H1 (cell line): ENCODE data around the gene TMEM220. TPM values are rescaled to one million over a fixed set of nuclear protein-coding genes. Genes with fewer than 3 reads are reported as not detected.

Source experiments
- CTCF ChIA-PET: fragments of 300-600 bp; sonication (Branson Sonifier 250); formaldehyde crosslinking; loops from one replicate; lab custom pipeline; 2021; ENCODE audit not compliant: partially characterized antibody; lab: Charles Lee
- POLR2A ChIA-PET: fragments of 300-600 bp; sonication (Branson Sonifier 250); formaldehyde crosslinking; loops from one replicate; lab custom pipeline; 2021; ENCODE audit warnings: inconsistent platforms; ENCODE audit not compliant: partially characterized antibody; lab: Charles Lee
- DNase-seq, 2 experiments: peaks; one replicate each; pipeline versions ENCODE4 v3.0.0 to v3.0.0-alpha.2; 2010 to 2022; ENCODE audit warnings: low spot score in 2 of 2, low read depth in 1 of 2, mixed read lengths in 1 of 2
- FAIRE-seq: peaks from 2 replicates; lab custom pipeline; 2011; peaks lifted over from hg19 to GRCh38; lab: Jason Lieb, UNC
- H2AFZ ChIP-seq: 2 replicates; pipeline ENCODE4 v1.8.1; 2012; ENCODE audit warnings: low read length, inconsistent platforms
- H2AK5ac ChIP-seq: 2 replicates; pipeline ENCODE4 v1.6.1; 2013; ENCODE audit warnings: low read depth, low read length
- H2BK120ac ChIP-seq: replicated peaks from 2 replicates; pipeline ENCODE3; 2013; ENCODE audit warnings: low read depth, low read length, inconsistent platforms
- H2BK12ac ChIP-seq: 2 replicates; pipeline ENCODE4 v1.6.1; 2013; ENCODE audit warnings: low read depth, low read length
- H2BK15ac ChIP-seq: 2 replicates; pipeline ENCODE4 v1.6.1; 2013; ENCODE audit warnings: low read length
- H2BK20ac ChIP-seq: 2 replicates; pipeline ENCODE4 v1.6.1; 2013; ENCODE audit warnings: low read length
- H2BK5ac ChIP-seq: 2 replicates; pipeline ENCODE4 v1.6.1; 2013; ENCODE audit warnings: low read depth, low read length
- H3K14ac ChIP-seq: 2 replicates; pipeline ENCODE4 v1.6.1; 2013; ENCODE audit warnings: inconsistent platforms; ENCODE audit not compliant: insufficient read length
- H3K18ac ChIP-seq: 2 replicates; pipeline ENCODE4 v1.6.1; 2013; ENCODE audit warnings: low read length; ENCODE audit errors: extremely low read depth
- H3K23ac ChIP-seq: 2 replicates; pipeline ENCODE4 v1.6.1; 2013; ENCODE audit warnings: inconsistent platforms; ENCODE audit not compliant: insufficient read length
- H3K23me2 ChIP-seq: 2 replicates; pipeline ENCODE4 v1.6.1; 2013; ENCODE audit warnings: low read depth, low read length
- H3K27ac ChIP-seq: 2 replicates; pipeline ENCODE4 v1.6.1; 2011; ENCODE audit warnings: low read depth, low read length, inconsistent platforms
- H3K27me3 ChIP-seq, 4 experiments: replicated peaks in 1 of 4; 1 replicate in 1 of 4; 2 replicates in 3 of 4; pipeline versions ENCODE4 v1.6.1 to v1.8.1; 2011 to 2013; ENCODE audit warnings: low read length in 3 of 4, mild to moderate bottlenecking in 3 of 4, inconsistent platforms in 2 of 4, mixed read lengths in 2 of 4, moderate library complexity in 1 of 4; ENCODE audit not compliant: control insufficient read depth in 3 of 4, insufficient read depth in 3 of 4; ENCODE audit errors: extremely low read depth in 1 of 4
- H3K36me3 ChIP-seq, 4 experiments: 2 replicates each; pipeline versions ENCODE4 v1.6.1 to v1.8.1; 2011 to 2013; ENCODE audit warnings: mild to moderate bottlenecking in 4 of 4, low read length in 3 of 4, moderate library complexity in 2 of 4, control low read depth in 1 of 4, inconsistent platforms in 1 of 4; ENCODE audit not compliant: insufficient read depth in 4 of 4, control insufficient read depth in 2 of 4
- H3K4ac ChIP-seq: replicated peaks from 2 replicates; pipeline ENCODE3; 2013; ENCODE audit warnings: low read length, low read depth, mixed read lengths, inconsistent platforms; ENCODE audit not compliant: insufficient read length
- H3K4me1 ChIP-seq, 4 experiments: replicated peaks in 1 of 4; 1 replicate in 1 of 4; 2 replicates in 3 of 4; pipeline versions ENCODE4 v1.6.1 to v1.8.1; 2011 to 2013; ENCODE audit warnings: low read length in 3 of 4, inconsistent platforms in 2 of 4, mixed read lengths in 1 of 4; ENCODE audit not compliant: insufficient read depth in 4 of 4, control insufficient read depth in 3 of 4
- H3K4me2 ChIP-seq, 2 experiments: 2 replicates each; pipeline versions ENCODE4 v1.6.1 to v1.8.1; 2011 to 2013; ENCODE audit warnings: low read depth in 2 of 2, low read length in 2 of 2, control low read depth in 1 of 2, inconsistent platforms in 1 of 2, mild to moderate bottlenecking in 1 of 2; ENCODE audit not compliant: insufficient read depth in 1 of 2
- H3K4me3 ChIP-seq, 4 experiments: fragments of 200-600, 300-600 bp in 1 of 4; sonication (generic), shearing (Covaris generic), sonication (Bioruptor Twin) in 1 of 4; 2 replicates each; pipeline versions ENCODE4 v1.5.1 to v1.8.1; 2011 to 2016; ENCODE audit warnings: low read length in 4 of 4, low read depth in 3 of 4, control low read depth in 2 of 4, inconsistent platforms in 2 of 4, mild to moderate bottlenecking in 2 of 4, mixed read lengths in 1 of 4, moderate library complexity in 1 of 4; ENCODE audit not compliant: insufficient read depth in 2 of 4; ENCODE audit errors: extremely low read depth in 1 of 4
- H3K56ac ChIP-seq: replicated peaks from 2 replicates; pipeline ENCODE3; 2013; ENCODE audit warnings: low read depth, mild to moderate bottlenecking, mixed read lengths, low read length, inconsistent platforms; ENCODE audit not compliant: insufficient read length
- H3K79me1 ChIP-seq: 2 replicates; pipeline ENCODE4 v1.6.1; 2013; ENCODE audit warnings: low read depth, low read length, control low read depth
- H3K79me2 ChIP-seq, 2 experiments: 2 replicates each; pipeline versions ENCODE4 v1.6.1 to v1.8.1; 2012 to 2013; ENCODE audit warnings: low read length in 2 of 2, mild to moderate bottlenecking in 2 of 2, inconsistent platforms in 1 of 2; ENCODE audit not compliant: insufficient read depth in 2 of 2, control insufficient read depth in 1 of 2
- H3K9ac ChIP-seq, 4 experiments: replicated peaks in 1 of 4; 1 replicate in 1 of 4; 2 replicates in 3 of 4; pipeline versions ENCODE4 v1.6.1 to v1.8.1; 2011 to 2013; ENCODE audit warnings: low read depth in 3 of 4, low read length in 3 of 4, control low read depth in 2 of 4, mild to moderate bottlenecking in 2 of 4, moderate library complexity in 2 of 4, inconsistent platforms in 1 of 4; ENCODE audit errors: extremely low read depth in 1 of 4
- H3K9me3 ChIP-seq, 2 experiments: 2 replicates each; pipeline versions ENCODE4 v1.6.1 to v1.8.1; 2012 to 2013; ENCODE audit warnings: mild to moderate bottlenecking in 2 of 2, moderate library complexity in 2 of 2, control low read depth in 1 of 2, inconsistent platforms in 1 of 2, low read depth in 1 of 2, low read length in 1 of 2, mixed read lengths in 1 of 2; ENCODE audit not compliant: insufficient read depth in 2 of 2
- H4K20me1 ChIP-seq, 2 experiments: replicated peaks in 1 of 2; 2 replicates each; pipeline versions ENCODE3 to v1.8.1; 2011 to 2013; ENCODE audit warnings: inconsistent platforms in 2 of 2, low read length in 2 of 2, mild to moderate bottlenecking in 1 of 2; ENCODE audit not compliant: insufficient read depth in 2 of 2, control insufficient read depth in 1 of 2
- H4K5ac ChIP-seq: 2 replicates; pipeline ENCODE4 v1.6.1; 2013; ENCODE audit warnings: low read length, low read depth, mixed read lengths, inconsistent platforms; ENCODE audit not compliant: insufficient read length
- H4K8ac ChIP-seq: 2 replicates; pipeline ENCODE4 v1.8.0; 2013; ENCODE audit warnings: mild to moderate bottlenecking, moderate library complexity, low read length, inconsistent platforms; ENCODE audit not compliant: insufficient read depth; ENCODE audit errors: extremely low read depth
- H4K91ac ChIP-seq: replicated peaks from 2 replicates; pipeline ENCODE3; 2013; ENCODE audit warnings: low read length, mixed read lengths, inconsistent platforms; ENCODE audit not compliant: insufficient read length
- ATF3 ChIP-seq: IDR thresholded peaks from 2 replicates; pipeline ENCODE4 v1.6.1; 2011; ENCODE audit warnings: low read depth, mild to moderate bottlenecking, low read length; ENCODE audit not compliant: insufficient read depth
- BACH1 ChIP-seq: IDR thresholded peaks from 2 replicates; pipeline ENCODE4 v1.6.1; 2012; ENCODE audit warnings: low read length, improper control_type of control experiment
- CBX5 ChIP-seq: fragments of 300-800, 300-1000 bp; sonication (generic); IDR thresholded peaks from 2 replicates; pipeline ENCODE4 v1.7.1; 2016; ENCODE audit warnings: antibody characterized with exemption, low read length, low read depth
- HDAC6 ChIP-seq: IDR thresholded peaks from one replicate; pipeline ENCODE4 v1.7.1; 2012; ENCODE audit warnings: low read depth, mild to moderate bottlenecking, inconsistent platforms, low read length, moderate library complexity
- KDM4A ChIP-seq: IDR thresholded peaks from one replicate; pipeline ENCODE4 v1.7.1; 2012; ENCODE audit warnings: low read depth, mild to moderate bottlenecking, moderate library complexity, low read length, inconsistent platforms; ENCODE audit not compliant: severe bottlenecking
- RAD21 ChIP-seq, 2 experiments: IDR thresholded peaks in 1 of 2; conservative IDR thresholded peaks in 1 of 2; 2 replicates each; pipeline ENCODE4 v1.6.1; 2011; ENCODE audit warnings: low read depth in 2 of 2, low read length in 2 of 2, improper control_type of control experiment in 1 of 2, inconsistent platforms in 1 of 2, mild to moderate bottlenecking in 1 of 2, moderate library complexity in 1 of 2
- RBBP5 ChIP-seq: IDR thresholded peaks from 2 replicates; pipeline ENCODE4 v1.7.1; 2012; ENCODE audit warnings: low read depth, mild to moderate bottlenecking, inconsistent platforms, low read length, moderate library complexity, borderline replicate concordance
- SP1 ChIP-seq: IDR thresholded peaks from 2 replicates; pipeline ENCODE4 v1.6.1; 2011; ENCODE audit warnings: low read depth, low read length
- TCF12 ChIP-seq: IDR thresholded peaks from 2 replicates; pipeline ENCODE4 v1.6.1; 2011; ENCODE audit warnings: low read depth, mild to moderate bottlenecking, low read length
- YY1 ChIP-seq: IDR thresholded peaks from 2 replicates; pipeline ENCODE4 v1.6.1; 2011; ENCODE audit warnings: low read depth, mild to moderate bottlenecking, low read length
- WGBS, 2 experiments: shearing (Covaris generic) in 1 of 2; methylation state at CpG; one replicate each; pipeline versions ENCODE4 v1.1.6 to v1.1.7; 2013 to 2015; ENCODE audit warnings: low lambda C conversion rate in 2 of 2, mixed read lengths in 2 of 2, inconsistent platforms in 1 of 2, low coverage in 1 of 2, missing lambda C conversion rate in 1 of 2; ENCODE audit not compliant: insufficient replicate concordance in 2 of 2, insufficient coverage in 1 of 2, insufficient read length in 1 of 2; ENCODE audit errors: extremely low coverage in 1 of 2, missing lambda C conversion rate in 1 of 2; 5-methylcytosine and 5-hydroxymethylcytosine counted together
- polyA plus RNA-seq, 7 experiments: library from polyadenylated mRNA; depleted of rRNA in 3 of 7; stranded (reverse) in 5 of 7; unstranded in 2 of 7; fragments of >200 nt in 5 of 7; fragments of 200-250 nt in 2 of 7; gene quantifications; 1 replicate in 5 of 7; 2 replicates in 1 of 7; 4 replicates in 1 of 7; pipeline versions ENCODE4 v1.2.1 to v1.2.3, GENCODE V29; 2011 to 2013; ENCODE audit warnings: missing spikeins in 2 of 7, mixed read lengths in 2 of 7
- total RNA-seq: library from RNA; stranded (reverse); fragmentation: NEBNext Ultra II Directional; extraction: Animal tissue kit (Norgen Biotek cat#: 25700); gene quantifications from 2 replicates; pipeline ENCODE4 v1.2.1, GENCODE V29; 2021

The TMEM220 gene
- total and polyA plus RNA-seq, 2 of the 8 experiments (the other 6 are each of a cell fraction or from before 2014, with no cell fraction given): 3.8 to 4.1 TPM

- Histone ChIP-seq H3K23ac (no peak overlapping the region), H3K9me3 (no peaks in the 10 kb centered on the region), H4K20me1 (no peaks in the 10 kb centered on the region), H3K18ac (no peak overlapping the region), H3K27me3 (no peaks in the 10 kb centered on the region), H2BK120ac (no peak overlapping the region), H4K8ac (no peak overlapping the region), H3K4ac (no peak overlapping the region), H4K91ac (no peak overlapping the region), H3K14ac (no peak overlapping the region), H3K4me3 (no peak overlapping the region), H2BK5ac (no peak overlapping the region), H3K56ac (no peak overlapping the region), H2AFZ (no peak overlapping the region), H3K4me2 (no peak overlapping the region), H3K23me2 (no peaks in the 10 kb centered on the region; the same call in 1 of the 2 replicates), H3K79me1 (no peaks in the 10 kb centered on the region), H3K27ac (no peak overlapping the region), H4K5ac (no peak overlapping the region), H3K9ac (no peak overlapping the region), H2BK12ac (no peak overlapping the region), H3K79me2 (no peaks in the 10 kb centered on the region), H2BK15ac (no peak overlapping the region), H3K36me3 (no peaks in the 10 kb centered on the region), H2AK5ac (no peak overlapping the region), H3K4me1 (no peaks in the 10 kb centered on the region), H2BK20ac (no peak overlapping the region)
- POLR2A ChIA-PET: interaction anchor here (1.0 to 1.5 kb wide), 4 partner anchors 9 to 108 kb away, joined by 3 to 5 read pairs (median 4); no protein-coding TSS in a partner anchor
- CTCF ChIA-PET: interaction anchor here (0.6 to 8.1 kb wide), 41 partner anchors 11 to 1208 kb away, joined by 3 to 88 read pairs (median 4); partner anchors contain the start of gene PIRT
- peak; percentile 90 for FAIRE-seq
- peak in 1 of 2 experiments; percentile 66 for DNase-seq
- WGBS, 2 experiments: 20% methylated on average over 6 of the region's 6 CpGs; no CpG with 5 or more reads in 1 of the 2 experiments
- TF ChIP-seq ATF3 (no peak), CBX5 (no peak), YY1 (peak; percentile 83), TCF12 (no peak), SP1 (no peak), RBBP5 (no peak), RAD21 (IDR thresholded peaks at IDR 0.05 in 1 of 2, conservative IDR thresholded peaks at IDR 0.05 in 1 of 2; ENCODE audit: low read depth in 2 of 2, low read length in 2 of 2) (peak; percentile 94), HDAC6 (no peak), KDM4A (no peak), BACH1 (no peak)
Observed at GRCh38 chr17:10737168-10737622, 7.4 kb upstream of the TMEM220 start.
